NB4 (cell line): ENCODE results near the gene MRPL44.
A peak's percentile ranks its signal among the peaks of the same experiment; 100 is the strongest.

Experiments
- DNase-seq: peaks from one replicate; pipeline ENCODE4 v3.0.0; 2010; ENCODE audit warnings: low read depth
- H3K4me3 ChIP-seq: one replicate; pipeline ENCODE4 v1.5.1; 2011; ENCODE audit warnings: mild to moderate bottlenecking, low read depth, low read length, moderate library complexity
- MYC ChIP-seq: IDR thresholded peaks from 2 replicates; pipeline ENCODE4 v1.6.1; 2011; ENCODE audit warnings: low read depth, low read length
- POLR2A ChIP-seq: IDR thresholded peaks from 2 replicates; pipeline ENCODE4 v1.6.1; 2011; ENCODE audit warnings: mild to moderate bottlenecking; ENCODE audit not compliant: insufficient read length; ENCODE audit errors: extremely low read depth
- TF ChIP-seq, protein P1 (sequence below): IDR thresholded peaks from 2 replicates; pipeline ENCODE4 v1.6.1; 2011; ENCODE audit warnings: low read depth, low read length
- TF ChIP-seq, protein P2 (sequence below): IDR thresholded peaks from one replicate; pipeline ENCODE4 v1.5.1; 2012; ENCODE audit warnings: low read depth, low read length

MRPL44 gene

DNA sequence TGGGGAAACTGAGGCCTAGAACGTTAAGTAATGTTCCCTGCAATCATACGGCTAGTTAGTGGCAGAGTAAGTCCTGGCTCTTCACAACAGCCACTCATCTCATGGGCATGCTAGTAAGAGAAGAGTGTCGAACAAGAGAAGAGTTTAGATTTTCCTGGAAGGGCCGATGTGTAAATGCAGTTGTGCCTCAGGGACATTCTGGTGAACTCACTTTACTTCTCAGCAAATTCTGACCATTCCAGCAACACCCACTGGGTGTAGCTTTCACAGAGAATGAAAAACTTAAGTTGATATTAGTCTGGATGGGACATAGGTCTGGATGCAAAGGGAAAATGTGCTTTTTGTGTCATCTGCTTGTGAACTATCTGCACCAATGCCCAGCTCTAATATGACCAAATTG, 23.5 kb downstream of the MRPL44 start:
- no peak for TF ChIP-seq MYC
- TF ChIP-seq POLR2A = no peak
- TF ChIP-seq, protein P1, sequence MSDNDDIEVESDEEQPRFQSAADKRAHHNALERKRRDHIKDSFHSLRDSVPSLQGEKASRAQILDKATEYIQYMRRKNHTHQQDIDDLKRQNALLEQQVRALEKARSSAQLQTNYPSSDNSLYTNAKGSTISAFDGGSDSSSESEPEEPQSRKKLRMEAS = no peak
- TF ChIP-seq, protein P2, sequence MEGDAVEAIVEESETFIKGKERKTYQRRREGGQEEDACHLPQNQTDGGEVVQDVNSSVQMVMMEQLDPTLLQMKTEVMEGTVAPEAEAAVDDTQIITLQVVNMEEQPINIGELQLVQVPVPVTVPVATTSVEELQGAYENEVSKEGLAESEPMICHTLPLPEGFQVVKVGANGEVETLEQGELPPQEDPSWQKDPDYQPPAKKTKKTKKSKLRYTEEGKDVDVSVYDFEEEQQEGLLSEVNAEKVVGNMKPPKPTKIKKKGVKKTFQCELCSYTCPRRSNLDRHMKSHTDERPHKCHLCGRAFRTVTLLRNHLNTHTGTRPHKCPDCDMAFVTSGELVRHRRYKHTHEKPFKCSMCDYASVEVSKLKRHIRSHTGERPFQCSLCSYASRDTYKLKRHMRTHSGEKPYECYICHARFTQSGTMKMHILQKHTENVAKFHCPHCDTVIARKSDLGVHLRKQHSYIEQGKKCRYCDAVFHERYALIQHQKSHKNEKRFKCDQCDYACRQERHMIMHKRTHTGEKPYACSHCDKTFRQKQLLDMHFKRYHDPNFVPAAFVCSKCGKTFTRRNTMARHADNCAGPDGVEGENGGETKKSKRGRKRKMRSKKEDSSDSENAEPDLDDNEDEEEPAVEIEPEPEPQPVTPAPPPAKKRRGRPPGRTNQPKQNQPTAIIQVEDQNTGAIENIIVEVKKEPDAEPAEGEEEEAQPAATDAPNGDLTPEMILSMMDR = no peak
- DNase-seq = no peak
- no peak overlapping the region for H3K4me3 ChIP-seq

DNA sequence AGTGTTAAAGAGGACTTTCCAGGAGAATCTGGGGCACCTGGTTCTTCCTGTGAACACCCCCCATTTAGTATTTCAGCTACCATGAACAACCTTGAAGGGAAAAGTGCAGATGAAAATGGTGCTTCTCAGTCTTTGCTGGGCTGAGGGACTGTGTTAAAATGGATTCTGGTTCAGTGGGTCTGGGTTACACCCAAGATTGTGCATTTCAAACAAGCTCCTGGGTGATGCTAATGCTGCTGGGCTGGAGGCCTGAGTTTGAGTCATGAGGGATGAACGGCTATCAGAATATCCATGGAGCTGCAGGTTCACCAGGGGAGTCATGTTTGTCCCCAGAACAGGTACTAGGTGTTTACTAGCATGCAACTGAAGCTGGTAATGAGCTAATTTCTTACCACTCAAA, 24.0 kb downstream of the MRPL44 start:
- no peak for TF ChIP-seq POLR2A
- TF ChIP-seq, protein P1 = no peak
- TF ChIP-seq, protein P2 = no peak
- no peak for TF ChIP-seq MYC
- DNase-seq = no peak
- H3K4me3 ChIP-seq = no peak overlapping the region

DNA sequence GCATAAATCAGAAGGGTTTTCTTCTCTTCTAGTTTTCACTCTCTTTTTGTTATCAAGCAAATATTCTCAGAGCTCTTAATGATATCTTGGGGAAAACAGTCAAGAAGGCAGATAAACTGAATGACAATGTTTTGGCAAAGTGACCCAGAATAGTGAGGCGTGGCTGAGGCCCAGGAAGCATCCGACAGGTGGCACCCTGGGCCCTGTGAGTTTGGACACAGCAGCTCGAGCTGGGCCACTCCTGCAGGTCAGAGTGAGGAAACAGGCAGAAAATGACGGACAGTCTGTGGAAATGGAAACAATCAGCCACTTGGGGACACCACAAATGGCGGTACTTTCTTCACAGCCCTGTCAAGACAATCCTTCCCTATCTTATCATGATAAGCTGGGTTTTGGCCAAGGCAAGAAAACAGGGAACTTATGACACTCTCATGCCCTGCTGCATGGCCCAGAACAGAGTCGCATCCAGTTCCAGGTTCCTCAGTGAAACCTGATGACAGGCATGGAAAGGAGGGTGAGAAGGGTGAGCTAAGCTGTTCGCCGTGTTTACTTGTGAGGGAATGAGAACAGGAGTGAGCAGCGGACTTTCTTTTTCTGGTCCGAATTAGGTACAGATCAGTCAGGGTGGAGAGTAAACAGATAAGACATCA, 32.1 kb downstream of the MRPL44 start:
- TF ChIP-seq MYC = no peak
- TF ChIP-seq, protein P1 = no peak
- TF ChIP-seq POLR2A = no peak
- TF ChIP-seq, protein P2 = no peak
- H3K4me3 ChIP-seq = no peak overlapping the region
- no peak for DNase-seq

DNA sequence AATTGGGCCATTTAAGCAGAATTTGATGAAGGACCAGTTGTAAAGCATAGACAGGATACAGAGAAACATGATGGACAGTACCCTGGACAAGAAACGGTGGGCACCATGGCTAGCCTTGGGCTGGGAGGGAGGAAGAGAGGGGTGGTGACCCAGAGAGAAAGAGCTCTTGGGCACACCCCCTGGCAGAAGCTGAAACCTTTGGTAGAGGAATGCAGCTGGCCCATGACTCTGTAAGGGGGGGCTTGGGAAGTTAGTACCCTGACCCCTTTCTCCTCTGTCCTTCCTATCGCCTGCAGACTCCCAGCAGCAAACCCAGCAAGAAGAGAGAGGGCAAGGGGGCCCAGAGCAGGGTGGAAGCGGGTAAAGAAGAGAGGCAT, 32.6 kb downstream of the MRPL44 start:
- TF ChIP-seq POLR2A (no peak), MYC (no peak)
- TF ChIP-seq, protein P2 = no peak
- TF ChIP-seq, protein P1 = no peak
- DNase-seq = no peak
- no peak overlapping the region for H3K4me3 ChIP-seq

DNA sequence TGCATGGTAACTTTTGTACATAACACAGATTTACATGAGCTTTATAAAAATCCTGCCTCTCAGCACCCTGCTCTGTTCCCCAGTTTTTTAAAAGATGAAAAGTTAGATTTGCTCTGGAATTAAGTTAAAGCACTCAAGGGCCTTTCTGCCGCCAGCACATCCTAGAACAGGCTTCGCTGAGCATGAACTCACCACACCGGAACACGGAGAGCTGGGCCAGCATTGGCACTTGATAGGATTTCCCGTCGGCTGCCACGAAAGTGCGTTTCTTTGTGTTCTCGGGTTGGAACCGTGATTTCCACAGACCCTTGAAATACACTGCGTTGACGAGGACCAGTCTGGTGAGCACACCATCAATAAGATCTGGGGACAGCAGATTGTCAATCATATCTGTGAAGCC, 34.3 kb downstream of the MRPL44 start:
- TF ChIP-seq, protein P1 = no peak
- TF ChIP-seq POLR2A (no peak), MYC (no peak)
- TF ChIP-seq, protein P2 = no peak
- no peak for DNase-seq
- no peak overlapping the region for H3K4me3 ChIP-seq

DNA sequence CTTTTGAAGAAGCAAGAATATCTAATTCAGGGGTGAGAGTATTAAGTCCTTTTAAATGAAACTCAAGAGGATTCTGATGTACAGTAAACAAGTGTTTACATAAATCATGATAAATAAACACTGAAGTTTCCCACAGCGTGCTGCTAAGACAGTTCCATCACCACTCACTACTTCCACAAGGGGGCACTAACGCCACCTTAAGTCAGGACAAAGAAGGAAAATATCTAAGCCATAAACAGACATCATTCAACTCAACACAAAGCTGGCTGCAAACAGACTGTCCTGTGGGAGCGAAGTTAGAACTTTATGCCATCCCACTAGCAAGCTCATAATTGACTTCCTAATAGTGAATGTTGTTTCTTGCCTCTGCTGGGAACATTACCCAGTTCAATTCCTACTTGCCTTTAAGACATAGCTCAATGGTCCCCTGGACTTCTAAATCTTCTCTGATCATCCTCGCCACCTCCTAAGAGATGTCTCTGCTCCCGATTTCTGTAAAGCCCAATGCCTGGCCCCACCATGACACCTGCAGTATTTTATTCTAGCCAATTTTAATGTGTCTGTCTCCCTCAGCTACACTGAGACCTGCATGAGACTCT, 36.5 kb downstream of the MRPL44 start:
- TF ChIP-seq, protein P1 = 0 out of 2 replicates have a peak, but pooled peaks have one; percentile 18
- TF ChIP-seq, protein P2 = peak; percentile 83
- TF ChIP-seq POLR2A = no peak
- TF ChIP-seq MYC = peak; percentile 32; the same call in 1 of the 2 replicates
- DNase-seq = peak; percentile 76
- H3K4me3 ChIP-seq = no peak overlapping the region
